Activated T-cell treated with anti-CD3 and anti-CD28 coated beads, Interleukin-2, amount 50 U/mL, for 1 hour (primary cell): ENCODE data around the gene METTL16.
A peak's percentile ranks its signal among the peaks of the same experiment; 100 is the strongest.

Experiments used
- DNase-seq: peaks from one replicate; pipeline ENCODE4 v3.0.0-alpha.2; 2020

The METTL16 gene

DNA sequence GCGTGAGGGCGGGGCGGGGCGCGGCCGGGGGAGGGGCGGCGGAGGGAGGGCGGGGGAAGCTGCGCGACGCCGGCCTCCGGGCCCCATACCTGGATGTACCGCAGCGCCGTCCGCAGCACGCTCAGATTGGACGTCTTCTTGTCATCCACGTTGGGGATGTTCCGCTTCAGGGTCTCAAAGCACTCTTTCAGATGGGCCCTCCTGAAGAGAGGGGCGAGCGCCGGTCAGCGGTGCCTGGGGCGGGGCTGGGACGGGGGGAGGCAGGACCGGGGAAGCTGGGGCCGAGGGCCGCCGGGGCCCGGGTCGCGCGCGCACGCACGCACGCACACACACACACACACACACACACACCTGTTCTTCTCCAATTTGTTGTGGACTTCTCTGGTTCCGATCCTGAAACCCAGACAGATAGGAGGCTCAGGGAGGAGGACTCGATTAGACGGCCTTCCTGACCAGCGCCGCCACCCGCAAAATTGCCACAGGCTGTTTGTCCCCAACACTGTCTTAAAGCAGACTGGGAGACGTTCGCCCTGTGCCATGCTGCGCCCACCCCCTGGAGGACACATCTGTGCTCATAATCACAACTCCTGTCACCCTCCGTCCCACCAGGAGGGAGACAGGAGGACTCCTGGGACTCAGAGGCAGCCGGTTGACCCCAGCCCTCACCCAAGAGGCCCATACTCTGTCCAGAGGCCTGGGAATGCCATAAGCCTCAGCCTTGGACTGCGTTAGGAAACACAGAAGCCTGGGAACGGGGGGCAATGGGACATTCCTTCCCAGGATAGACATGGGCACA is 117.5 kb downstream of the METTL16 start:
- DNase-seq: no peak

- DNase-seq: peak; percentile 93
Observed at GRCh38 chr17:2393174-2393953, 118.3 kb downstream of the METTL16 start.

- DNase-seq: peak; percentile 99
Observed at GRCh38 chr17:2392252-2393173, 119.2 kb downstream of the METTL16 start.

- DNase-seq: no peak
Observed at GRCh38 chr17:2391597-2392251, 120.0 kb downstream of the METTL16 start.

DNA sequence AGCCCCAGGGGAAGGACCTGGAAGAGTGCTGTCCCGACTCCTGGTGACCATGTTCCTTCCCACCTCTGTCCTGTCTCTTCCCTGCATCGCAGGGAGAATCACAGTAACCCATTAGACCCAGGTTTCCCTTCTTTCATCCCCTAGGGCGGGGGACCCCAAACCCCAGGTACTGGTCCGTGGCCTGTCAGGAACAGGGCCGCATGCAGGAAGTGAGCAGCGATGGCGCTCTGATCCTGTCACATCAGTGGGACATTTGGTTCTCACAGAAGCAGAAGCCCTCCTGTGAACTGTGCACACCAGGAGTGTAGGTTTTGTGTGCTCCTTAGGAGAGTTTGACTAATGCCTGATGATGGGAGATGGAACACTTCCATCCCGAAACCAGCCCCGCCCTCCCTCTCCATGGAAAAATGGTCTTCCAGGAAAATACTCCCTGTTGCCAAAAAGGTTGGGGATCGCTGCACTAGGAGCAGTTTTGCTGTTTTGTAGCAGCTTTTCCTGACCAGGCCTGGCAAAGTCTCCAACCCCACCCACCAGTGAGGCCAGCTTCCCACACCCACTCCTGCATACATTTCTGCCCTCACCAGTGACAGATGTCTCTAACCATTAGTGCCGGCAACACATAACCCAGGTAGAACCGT is 121.4 kb downstream of the METTL16 start:
- no peak for DNase-seq

GRCh38 chr17:2388683-2389055 is 123.0 kb downstream of the METTL16 start:
- no peak for DNase-seq

DNA sequence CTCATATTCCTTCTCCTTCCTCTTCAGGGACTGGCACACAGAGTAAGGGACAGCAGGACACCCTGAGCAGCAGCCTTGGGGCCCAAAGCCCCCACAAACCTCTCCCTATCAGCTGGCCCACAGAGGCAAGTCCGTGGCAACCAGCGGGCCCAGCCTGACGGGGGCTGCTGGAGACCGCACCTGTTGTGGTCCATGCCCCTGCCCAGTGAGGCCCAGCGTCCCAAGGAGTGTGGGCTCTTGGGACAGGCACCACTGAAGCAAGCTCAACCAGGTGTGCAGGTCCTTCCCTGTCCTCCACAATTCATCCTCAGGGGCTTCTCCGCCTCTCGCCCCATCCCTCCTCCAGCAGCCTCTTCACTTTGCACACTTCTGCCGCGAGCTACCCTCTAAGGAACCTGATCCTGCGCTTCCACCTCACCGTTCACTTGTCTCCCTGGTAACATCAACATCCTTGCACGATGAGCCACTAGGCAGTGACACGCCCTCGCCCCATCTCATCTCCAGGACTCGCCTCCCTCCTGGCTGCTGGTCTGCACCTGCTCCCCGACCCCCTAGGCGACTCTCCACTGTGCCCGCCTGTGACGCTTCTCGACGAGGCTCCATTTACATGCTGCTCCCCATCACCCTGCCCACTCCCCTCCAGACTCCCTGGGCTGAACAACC is 123.5 kb downstream of the METTL16 start:
- no peak for DNase-seq

GRCh38 chr17:2387086-2388019 is 124.3 kb downstream of the METTL16 start:
- DNase-seq: no peak

DNA sequence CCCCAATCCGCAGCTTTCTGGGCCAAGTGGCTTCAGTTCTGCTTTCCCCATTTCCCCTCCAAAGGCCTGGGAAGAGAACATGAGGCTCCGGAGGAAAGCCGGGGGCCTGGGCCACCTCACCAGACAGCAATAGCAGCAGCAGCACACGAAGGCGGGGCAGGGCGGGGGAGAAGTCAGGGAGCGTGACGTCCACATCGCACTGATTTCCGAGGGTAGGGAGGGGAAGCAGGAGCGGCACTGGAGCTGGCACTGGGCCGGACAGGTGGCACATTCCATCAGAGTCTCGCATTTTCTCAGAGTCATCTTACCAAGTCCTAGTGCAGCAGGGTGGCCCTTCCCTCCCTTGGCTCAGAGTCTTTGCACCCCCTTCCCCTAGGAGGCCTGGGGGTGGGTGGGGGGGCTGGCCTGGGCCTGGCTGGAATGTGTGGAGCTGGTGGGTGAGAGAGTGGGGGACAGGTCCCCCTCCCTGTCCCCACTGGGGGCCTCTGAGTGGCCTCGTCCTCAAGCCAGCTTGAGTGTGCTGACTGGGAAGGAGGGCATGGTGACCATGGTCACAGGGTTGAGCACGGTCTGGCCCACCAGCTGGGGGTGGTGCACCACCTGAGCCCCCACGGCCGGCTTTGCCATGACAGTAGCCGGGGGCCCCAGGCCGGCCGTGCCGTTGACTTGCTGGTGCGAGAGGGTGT is 125.1 kb downstream of the METTL16 start:
- DNase-seq: no peak

- no peak for DNase-seq
Observed at GRCh38 chr17:2385240-2386210, 126.2 kb downstream of the METTL16 start.

DNA sequence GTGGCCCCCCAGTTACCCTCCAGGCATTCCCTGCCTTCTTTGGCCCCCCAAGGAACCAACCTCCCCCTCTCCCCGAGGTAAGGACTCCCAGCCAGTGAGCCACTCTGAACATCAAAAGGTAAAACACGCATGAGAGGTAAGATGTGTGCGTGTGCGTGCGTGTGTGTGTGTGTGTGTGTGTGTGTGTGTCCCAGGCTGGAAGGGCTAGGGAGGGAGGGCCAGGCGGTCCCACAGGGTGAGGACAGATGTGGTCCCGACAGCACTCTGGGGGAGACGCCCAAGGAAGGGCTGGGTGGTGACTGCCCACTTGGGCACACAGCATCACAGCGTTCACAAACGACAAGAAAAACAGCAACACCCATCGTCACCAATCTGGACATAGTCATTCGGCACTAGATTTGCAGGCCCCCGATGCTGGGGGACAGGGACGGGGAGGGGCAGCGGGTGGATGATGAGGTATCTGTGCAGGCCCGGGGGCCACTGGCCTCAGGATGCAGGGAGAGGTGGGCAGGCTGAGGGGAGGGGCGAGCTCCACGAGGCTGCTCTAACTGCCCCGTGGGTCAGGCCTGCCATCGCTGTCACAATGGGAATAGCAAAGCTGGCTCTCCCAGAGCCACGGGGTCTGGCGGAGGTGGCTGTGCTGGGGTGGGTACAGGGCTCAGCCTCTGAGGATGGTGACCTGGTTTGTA is 127.1 kb downstream of the METTL16 start:
- DNase-seq: no peak

- DNase-seq: no peak
Observed at GRCh38 chr17:2383628-2384167, 128.0 kb downstream of the METTL16 start.

DNA sequence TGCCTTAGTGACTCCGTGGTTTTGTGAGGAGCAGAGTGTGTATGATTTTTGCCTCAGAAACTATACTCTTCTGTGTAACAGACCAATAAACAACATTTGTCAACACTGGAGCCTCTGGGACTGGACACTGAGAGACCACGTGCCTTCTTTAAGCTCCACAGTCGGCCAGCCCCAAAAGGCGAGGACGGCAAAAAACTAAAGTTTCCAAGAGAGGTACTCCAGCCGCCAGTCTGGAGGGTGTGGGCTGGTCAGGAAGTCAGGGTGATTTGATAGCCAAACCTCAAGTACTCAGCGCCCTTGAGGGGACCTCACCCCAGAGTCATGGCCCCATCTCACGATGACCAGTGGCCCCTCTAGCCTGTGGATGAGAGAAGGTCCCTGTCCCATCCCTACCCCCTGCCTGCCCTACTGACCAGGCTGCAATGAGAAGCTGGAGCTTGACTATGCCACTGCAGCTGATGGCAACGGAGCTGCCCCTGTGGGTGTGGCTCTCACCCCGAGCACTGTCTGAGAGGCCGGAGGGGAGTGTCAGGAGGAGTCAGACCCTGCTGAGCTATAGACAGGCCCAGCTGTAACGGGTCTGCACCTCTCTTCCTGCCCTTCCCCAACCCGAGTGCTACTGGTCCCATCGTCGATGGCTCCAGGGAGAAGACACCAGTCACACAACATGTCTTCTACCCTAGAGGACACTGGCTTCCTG is 130.6 kb downstream of the METTL16 start:
- DNase-seq: no peak

DNA sequence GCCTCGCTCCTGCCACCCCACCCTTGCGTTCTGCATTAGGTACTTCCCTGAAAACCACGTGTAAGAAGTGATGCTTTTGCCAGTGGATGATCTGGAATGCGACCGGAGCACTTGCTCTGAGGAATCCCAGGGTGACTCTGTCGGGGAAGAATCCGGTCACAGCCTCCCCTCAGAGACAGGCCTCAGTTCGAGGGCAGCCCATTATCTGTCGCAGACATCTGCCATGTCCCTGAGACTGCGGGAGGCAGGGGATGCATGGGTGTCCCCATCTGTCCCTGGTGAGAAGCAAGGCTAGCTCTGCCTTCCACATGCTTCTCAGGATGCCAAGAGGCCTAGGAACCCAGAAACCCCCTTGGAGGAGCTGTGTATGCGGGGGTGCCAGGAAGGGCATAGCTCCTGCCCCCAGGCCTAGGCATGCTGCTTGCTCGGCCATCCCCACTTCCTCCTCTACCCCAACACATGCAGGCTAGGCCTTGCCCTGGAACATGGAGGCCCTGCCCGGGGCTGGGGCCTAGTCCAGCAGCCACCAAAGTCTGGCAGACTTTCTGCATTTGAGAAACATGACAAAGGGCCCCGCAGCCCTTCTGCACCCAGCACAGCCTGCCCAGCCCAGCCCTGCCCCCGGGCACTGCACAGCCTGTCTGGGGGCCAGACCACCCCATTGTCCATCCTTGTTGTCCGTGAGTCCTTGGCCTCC is 131.3 kb downstream of the METTL16 start:
- no peak for DNase-seq

DNA sequence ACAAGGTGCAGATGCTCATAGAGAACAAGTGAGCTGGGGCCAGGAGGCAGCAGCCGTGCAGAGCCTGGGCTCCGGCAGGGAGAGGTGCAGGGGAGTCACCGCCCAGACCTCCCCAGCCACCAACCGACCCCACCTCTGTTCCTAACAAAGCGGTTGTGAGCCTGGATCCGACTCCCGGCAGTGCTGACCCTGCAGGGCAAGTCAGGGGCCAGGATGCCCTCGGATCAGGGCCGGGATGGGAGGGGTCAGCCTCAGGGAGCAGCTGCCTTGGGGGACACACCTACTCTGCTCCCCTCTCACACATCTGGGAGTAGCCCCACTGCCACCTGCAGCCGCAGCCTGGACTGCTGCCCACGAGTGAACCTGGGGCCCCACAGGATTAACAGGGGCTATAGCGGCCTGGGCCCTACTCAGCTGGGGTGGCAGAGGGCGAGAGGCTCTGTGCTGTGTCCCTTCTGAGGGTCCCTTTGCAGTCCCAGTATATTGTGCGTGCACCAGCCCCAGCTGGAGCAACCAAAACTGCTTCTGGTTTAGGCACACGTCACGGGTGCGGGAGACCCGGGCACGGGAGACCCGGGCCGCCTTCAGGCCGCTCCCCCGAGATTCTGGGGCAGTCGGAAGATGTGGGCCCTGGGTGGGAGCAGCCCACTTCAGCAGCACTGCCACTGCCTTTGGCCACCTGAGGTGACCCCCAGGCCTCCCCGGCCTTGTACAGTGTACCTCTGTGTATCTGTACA is 132.0 kb downstream of the METTL16 start:
- no peak for DNase-seq

DNA sequence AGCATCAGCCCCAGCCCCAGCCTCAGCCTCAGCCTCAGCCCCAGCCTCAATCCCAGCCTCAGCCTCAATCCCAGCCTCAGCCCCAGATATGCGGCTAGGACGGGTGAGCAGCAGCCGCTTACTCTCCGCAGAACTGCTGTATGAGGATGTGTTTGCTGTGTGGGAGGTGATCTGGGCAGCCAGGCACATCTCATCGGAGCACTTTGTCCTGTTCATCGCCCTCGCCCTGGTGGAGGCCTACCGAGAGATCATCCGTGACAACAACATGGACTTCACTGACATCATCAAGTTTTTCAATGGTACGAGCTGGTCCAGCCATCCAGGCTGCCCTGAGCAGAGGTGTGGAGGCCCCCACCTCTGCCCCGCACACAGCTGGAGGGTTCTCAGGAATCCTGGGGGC is 132.8 kb downstream of the METTL16 start:
- no peak for DNase-seq
